ENCODE results near the gene SPTBN5. TPM values are rescaled to one million over a fixed set of nuclear protein-coding genes. Genes with fewer than 3 reads are reported as not detected.

SPTBN5 gene
- total RNA-seq, 1 experiment from 2014 or later = 0.96 TPM

DNA sequence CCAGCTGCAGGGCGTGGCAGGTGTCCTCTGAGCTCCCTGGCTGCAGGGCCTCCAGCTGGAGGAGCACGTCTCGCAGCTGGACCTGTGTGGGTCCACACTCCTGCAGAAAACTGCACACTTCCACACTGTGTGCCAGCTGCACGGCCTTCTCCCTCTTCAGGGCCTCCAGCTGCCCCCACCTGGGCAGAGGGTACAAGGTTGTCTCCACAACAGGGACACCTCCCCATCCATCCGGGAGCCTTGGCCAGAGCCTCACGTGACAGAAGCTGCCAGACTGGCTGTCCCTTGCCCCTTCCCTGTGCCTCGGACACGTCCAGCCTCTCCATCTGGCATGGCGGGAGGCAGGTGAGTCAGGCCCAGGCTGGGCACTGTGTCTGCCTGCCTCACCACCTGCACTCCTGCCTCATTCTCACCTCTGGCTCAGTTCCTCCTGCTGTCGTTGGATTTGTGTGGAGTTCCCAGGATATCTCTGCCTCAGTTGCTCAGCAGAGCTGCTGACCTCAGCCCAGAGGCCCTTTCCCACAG lies 14.5 kb downstream of the SPTBN5 start (continued):
- TF ChIP-seq, protein P1, sequence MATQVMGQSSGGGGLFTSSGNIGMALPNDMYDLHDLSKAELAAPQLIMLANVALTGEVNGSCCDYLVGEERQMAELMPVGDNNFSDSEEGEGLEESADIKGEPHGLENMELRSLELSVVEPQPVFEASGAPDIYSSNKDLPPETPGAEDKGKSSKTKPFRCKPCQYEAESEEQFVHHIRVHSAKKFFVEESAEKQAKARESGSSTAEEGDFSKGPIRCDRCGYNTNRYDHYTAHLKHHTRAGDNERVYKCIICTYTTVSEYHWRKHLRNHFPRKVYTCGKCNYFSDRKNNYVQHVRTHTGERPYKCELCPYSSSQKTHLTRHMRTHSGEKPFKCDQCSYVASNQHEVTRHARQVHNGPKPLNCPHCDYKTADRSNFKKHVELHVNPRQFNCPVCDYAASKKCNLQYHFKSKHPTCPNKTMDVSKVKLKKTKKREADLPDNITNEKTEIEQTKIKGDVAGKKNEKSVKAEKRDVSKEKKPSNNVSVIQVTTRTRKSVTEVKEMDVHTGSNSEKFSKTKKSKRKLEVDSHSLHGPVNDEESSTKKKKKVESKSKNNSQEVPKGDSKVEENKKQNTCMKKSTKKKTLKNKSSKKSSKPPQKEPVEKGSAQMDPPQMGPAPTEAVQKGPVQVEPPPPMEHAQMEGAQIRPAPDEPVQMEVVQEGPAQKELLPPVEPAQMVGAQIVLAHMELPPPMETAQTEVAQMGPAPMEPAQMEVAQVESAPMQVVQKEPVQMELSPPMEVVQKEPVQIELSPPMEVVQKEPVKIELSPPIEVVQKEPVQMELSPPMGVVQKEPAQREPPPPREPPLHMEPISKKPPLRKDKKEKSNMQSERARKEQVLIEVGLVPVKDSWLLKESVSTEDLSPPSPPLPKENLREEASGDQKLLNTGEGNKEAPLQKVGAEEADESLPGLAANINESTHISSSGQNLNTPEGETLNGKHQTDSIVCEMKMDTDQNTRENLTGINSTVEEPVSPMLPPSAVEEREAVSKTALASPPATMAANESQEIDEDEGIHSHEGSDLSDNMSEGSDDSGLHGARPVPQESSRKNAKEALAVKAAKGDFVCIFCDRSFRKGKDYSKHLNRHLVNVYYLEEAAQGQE (IDR thresholded peaks at IDR 0.05; ENCODE audit: low read depth) = no peak
- TF ChIP-seq SRF (IDR thresholded peaks at IDR 0.05; ENCODE audit: low read depth) = no peak
- TF ChIP-seq, protein P2, sequence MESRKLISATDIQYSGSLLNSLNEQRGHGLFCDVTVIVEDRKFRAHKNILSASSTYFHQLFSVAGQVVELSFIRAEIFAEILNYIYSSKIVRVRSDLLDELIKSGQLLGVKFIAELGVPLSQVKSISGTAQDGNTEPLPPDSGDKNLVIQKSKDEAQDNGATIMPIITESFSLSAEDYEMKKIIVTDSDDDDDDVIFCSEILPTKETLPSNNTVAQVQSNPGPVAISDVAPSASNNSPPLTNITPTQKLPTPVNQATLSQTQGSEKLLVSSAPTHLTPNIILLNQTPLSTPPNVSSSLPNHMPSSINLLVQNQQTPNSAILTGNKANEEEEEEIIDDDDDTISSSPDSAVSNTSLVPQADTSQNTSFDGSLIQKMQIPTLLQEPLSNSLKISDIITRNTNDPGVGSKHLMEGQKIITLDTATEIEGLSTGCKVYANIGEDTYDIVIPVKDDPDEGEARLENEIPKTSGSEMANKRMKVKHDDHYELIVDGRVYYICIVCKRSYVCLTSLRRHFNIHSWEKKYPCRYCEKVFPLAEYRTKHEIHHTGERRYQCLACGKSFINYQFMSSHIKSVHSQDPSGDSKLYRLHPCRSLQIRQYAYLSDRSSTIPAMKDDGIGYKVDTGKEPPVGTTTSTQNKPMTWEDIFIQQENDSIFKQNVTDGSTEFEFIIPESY (IDR thresholded peaks at IDR 0.05; ENCODE audit: extremely low read depth, insufficient replicate concordance, low read length) = no peak

DNA sequence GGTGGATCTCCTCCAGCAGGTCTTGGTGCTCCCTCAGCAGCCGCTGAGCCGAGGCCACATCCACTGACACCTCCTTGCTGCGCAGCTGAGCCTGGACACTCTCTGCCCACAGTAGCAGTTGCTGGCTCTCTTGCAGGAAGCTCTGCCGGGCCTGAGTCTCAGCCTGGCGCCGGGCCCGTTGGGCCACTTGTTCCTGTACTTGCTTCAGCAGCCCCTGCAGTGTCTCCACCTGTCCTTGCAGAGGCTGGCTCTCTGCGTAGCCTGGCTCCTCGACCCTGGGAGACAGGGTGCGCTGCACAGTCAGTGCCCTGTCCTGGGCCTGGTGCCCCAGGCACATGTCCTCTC lies 15.5 kb downstream of the SPTBN5 start:
- DNase-seq (ENCODE audit: low read depth, low spot score) (no peak), ATAC-seq (no peak)
- Histone ChIP-seq H3K27ac (ENCODE audit: low read depth, low read length) (no peak overlapping the region), H4K20me1 (ENCODE audit: insufficient read depth) (no peaks in the 10 kb centered on the region), H2AFZ (ENCODE audit: low read depth, low read length, poor library complexity, severe bottlenecking) (no peak overlapping the region), H3K9me3 (ENCODE audit: control insufficient read depth in 1 of 2, insufficient read depth in 1 of 2, low read depth in 1 of 2, low read length in 2 of 2) (no peaks in the 10 kb centered on the region), H3K9me2 (ENCODE audit: insufficient read depth) (no peaks in the 10 kb centered on the region), H3K4me1 (ENCODE audit: control insufficient read depth in 1 of 2, insufficient read depth in 2 of 2, low read length in 2 of 2) (no peaks in the 10 kb centered on the region), H3K4me3 (replicated peaks in 1 of 2; ENCODE audit: low read depth in 1 of 2, low read length in 2 of 2) (no peak overlapping the region), H3K27me3 (ENCODE audit: insufficient read depth, low read length) (no peaks in the 10 kb centered on the region), H3K79me2 (ENCODE audit: insufficient read depth, low read length) (no peaks in the 10 kb centered on the region), H3K4me2 (ENCODE audit: low read length) (no peak overlapping the region), H3K36me3 (ENCODE audit: control insufficient read depth in 1 of 2, insufficient read depth in 2 of 2, low read length in 2 of 2) (no peaks in the 10 kb centered on the region), H3K9ac (ENCODE audit: low read length) (no peak overlapping the region)
- BruUV-seq (replicated peaks) = no TSS peak
- TF ChIP-seq ZNF274 (IDR thresholded peaks at IDR 0.05; ENCODE audit: low read depth, low read length) (no peak), EZH2phosphoT487 (IDR thresholded peaks at IDR 0.05; ENCODE audit: borderline replicate concordance) (no peak), EZH2 (IDR thresholded peaks at IDR 0.05) (no peak), CBX3 (IDR thresholded peaks at IDR 0.05; ENCODE audit: low read depth) (no peak), ELF1 (IDR thresholded peaks at IDR 0.05; ENCODE audit: borderline replicate concordance, low read depth) (no peak), TCF7L2 (IDR thresholded peaks at IDR 0.05; ENCODE audit: borderline replicate concordance, extremely low read depth, insufficient read depth, insufficient read length) (no peak), YY1 (IDR thresholded peaks at IDR 0.05; ENCODE audit: extremely low read depth, insufficient replicate concordance, low read depth, low read length) (no peak), POLR2AphosphoS5 (IDR thresholded peaks at IDR 0.05; ENCODE audit: low read depth, low read length) (no peak), EGR1 (IDR thresholded peaks at IDR 0.05; ENCODE audit: low read depth) (no peak), POLR2A (IDR thresholded peaks at IDR 0.05; ENCODE audit: borderline replicate concordance, extremely low read depth, insufficient read depth, insufficient read length) (no peak)
- TF ChIP-seq, protein P3, sequence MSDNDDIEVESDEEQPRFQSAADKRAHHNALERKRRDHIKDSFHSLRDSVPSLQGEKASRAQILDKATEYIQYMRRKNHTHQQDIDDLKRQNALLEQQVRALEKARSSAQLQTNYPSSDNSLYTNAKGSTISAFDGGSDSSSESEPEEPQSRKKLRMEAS (IDR thresholded peaks at IDR 0.05) = no peak
- CTCF ChIA-PET = no interaction called here
- RAD21 ChIA-PET (ENCODE audit: low non-redundant PET in 1 of 2, low total read pairs in 2 of 2, uncharacterized antibody in 2 of 2, unreplicated experiment in 2 of 2) = no interaction called here
- intact Hi-C loops (cut with micrococcal nuclease) = no loop called here
- POLR2A ChIA-PET = no interaction called here

Measured in HCT116 (cell line).